ENCODE measurements around the gene CPT2.

Gene CPT2

GRCh38 chr1:53188099-53188498 lies 8.5 kb upstream of the CPT2 start:
- TF ChIP-seq CTCF (IDR thresholded peaks at IDR 0.05; ENCODE audit: low read length) (no peak), EZH2 (optimal IDR thresholded peaks at IDR 0.05; ENCODE audit: low read depth, low read length) (no peak), EZH2phosphoT487 (IDR thresholded peaks at IDR 0.05; ENCODE audit: low read length) (no peak)
- Histone ChIP-seq H3K36me3 (replicated peaks; ENCODE audit: insufficient read depth, low read length) (no peaks in the 10 kb centered on the region), H3K79me2 (ENCODE audit: low read length) (no peaks in the 10 kb centered on the region), H3K27me3 (replicated peaks; ENCODE audit: insufficient read depth, low read length) (0 out of 2 replicates have a peak, but pooled peaks cover 7% of the 10 kb centered on the region), H3K4me1 (ENCODE audit: low read length) (no peaks in the 10 kb centered on the region), H3K27ac (ENCODE audit: low read length) (no peak overlapping the region), H4K20me1 (ENCODE audit: insufficient read depth, low read length) (no peaks in the 10 kb centered on the region), H3F3A (ENCODE audit: insufficient read depth, low read length) (no peaks in the 10 kb centered on the region), H3K9me2 (replicated peaks; ENCODE audit: insufficient read depth, low read length) (no peaks in the 10 kb centered on the region), H3K9me3 (replicated peaks; ENCODE audit: insufficient read depth, low read length) (no peaks in the 10 kb centered on the region), H3K4me2 (ENCODE audit: low read depth, low read length) (no peak overlapping the region), H3K9ac (ENCODE audit: low read length) (no peak overlapping the region), H2AFZ (ENCODE audit: low read length) (no peak overlapping the region), H3K4me3 (ENCODE audit: low read length) (no peak overlapping the region)
- DNase-seq = no peak

GRCh38 chr1:53189061-53189460 lies 7.6 kb upstream of the CPT2 start:
- H3K79me2 ChIP-seq (ENCODE audit: low read length) = no peaks in the 10 kb centered on the region
- H3K9me2 ChIP-seq (replicated peaks; ENCODE audit: insufficient read depth, low read length) = no peaks in the 10 kb centered on the region
- H3K4me2 ChIP-seq (ENCODE audit: low read depth, low read length) = no peak overlapping the region
- no peak overlapping the region for H3K4me3 ChIP-seq (ENCODE audit: low read length)
- H3F3A ChIP-seq (ENCODE audit: insufficient read depth, low read length) = no peaks in the 10 kb centered on the region
- H2AFZ ChIP-seq (ENCODE audit: low read length) = no peak overlapping the region
- no peaks in the 10 kb centered on the region for H3K36me3 ChIP-seq (replicated peaks; ENCODE audit: insufficient read depth, low read length)
- H4K20me1 ChIP-seq (ENCODE audit: insufficient read depth, low read length) = no peaks in the 10 kb centered on the region
- no peaks in the 10 kb centered on the region for H3K9me3 ChIP-seq (replicated peaks; ENCODE audit: insufficient read depth, low read length)
- H3K4me1 ChIP-seq (ENCODE audit: low read length) = no peaks in the 10 kb centered on the region
- H3K27ac ChIP-seq (ENCODE audit: low read length) = no peak overlapping the region
- H3K27me3 ChIP-seq (replicated peaks; ENCODE audit: insufficient read depth, low read length) = 0 out of 2 replicates have a peak, but pooled peaks cover 4% of the 10 kb centered on the region
- H3K9ac ChIP-seq (ENCODE audit: low read length) = no peak overlapping the region
- no peak for DNase-seq
- TF ChIP-seq EZH2phosphoT487 (IDR thresholded peaks at IDR 0.05; ENCODE audit: low read length) (no peak), CTCF (IDR thresholded peaks at IDR 0.05; ENCODE audit: low read length) (no peak), EZH2 (optimal IDR thresholded peaks at IDR 0.05; ENCODE audit: low read depth, low read length) (no peak)

- Histone ChIP-seq H3K9ac (ENCODE audit: low read length) (no peak overlapping the region), H3K4me2 (ENCODE audit: low read depth, low read length) (no peak overlapping the region), H4K20me1 (ENCODE audit: insufficient read depth, low read length) (no peaks in the 10 kb centered on the region), H3F3A (ENCODE audit: insufficient read depth, low read length) (no peaks in the 10 kb centered on the region), H3K9me3 (replicated peaks; ENCODE audit: insufficient read depth, low read length) (no peaks in the 10 kb centered on the region), H3K9me2 (replicated peaks; ENCODE audit: insufficient read depth, low read length) (no peaks in the 10 kb centered on the region), H2AFZ (ENCODE audit: low read length) (no peak overlapping the region), H3K4me3 (ENCODE audit: low read length) (no peak overlapping the region), H3K36me3 (replicated peaks; ENCODE audit: insufficient read depth, low read length) (no peaks in the 10 kb centered on the region), H3K27ac (ENCODE audit: low read length) (no peak overlapping the region), H3K27me3 (replicated peaks; ENCODE audit: insufficient read depth, low read length) (no peaks in the 10 kb centered on the region), H3K79me2 (ENCODE audit: low read length) (no peaks in the 10 kb centered on the region), H3K4me1 (ENCODE audit: low read length) (no peaks in the 10 kb centered on the region)
- TF ChIP-seq EZH2phosphoT487 (IDR thresholded peaks at IDR 0.05; ENCODE audit: low read length) (no peak), EZH2 (optimal IDR thresholded peaks at IDR 0.05; ENCODE audit: low read depth, low read length) (no peak)
- no peak for DNase-seq
Observed at GRCh38 chr1:53190210-53190611, 6.4 kb upstream of the CPT2 start.

GRCh38 chr1:53195246-53196016 lies 1.2 kb upstream of the CPT2 start:
- Histone ChIP-seq H3K27me3 (replicated peaks; ENCODE audit: insufficient read depth, low read length) (no peaks in the 10 kb centered on the region), H3K4me3 (ENCODE audit: low read length) (no peak overlapping the region), H3K4me2 (ENCODE audit: low read depth, low read length) (no peak overlapping the region), H3K9ac (ENCODE audit: low read length) (no peak overlapping the region), H3K9me3 (replicated peaks; ENCODE audit: insufficient read depth, low read length) (no peaks in the 10 kb centered on the region), H3K4me1 (ENCODE audit: low read length) (no peaks in the 10 kb centered on the region), H4K20me1 (ENCODE audit: insufficient read depth, low read length) (no peaks in the 10 kb centered on the region), H3K36me3 (replicated peaks; ENCODE audit: insufficient read depth, low read length) (no peaks in the 10 kb centered on the region), H3F3A (ENCODE audit: insufficient read depth, low read length) (no peaks in the 10 kb centered on the region), H3K79me2 (ENCODE audit: low read length) (peaks cover 19% of the 10 kb centered on the region), H3K27ac (ENCODE audit: low read length) (no peak overlapping the region), H2AFZ (ENCODE audit: low read length) (peak overlapping the region; percentile 92), H3K9me2 (replicated peaks; ENCODE audit: insufficient read depth, low read length) (no peaks in the 10 kb centered on the region)
- no peak for DNase-seq
- TF ChIP-seq EZH2 (optimal IDR thresholded peaks at IDR 0.05; ENCODE audit: low read depth, low read length) (no peak), CTCF (IDR thresholded peaks at IDR 0.05; ENCODE audit: low read length) (no peak), EZH2phosphoT487 (IDR thresholded peaks at IDR 0.05; ENCODE audit: low read length) (no peak)

All from MM.1S (cell line).